Spleen (tissue), 11 donors: Measurements from ENCODE around the gene TAOK3. TPM values are rescaled to one million over a fixed set of nuclear protein-coding genes. Genes with fewer than 3 reads are reported as not detected.
"Not testable (repeated sequence)": the region's sequence is repeated elsewhere in the genome, so short reads cannot be mapped to it uniquely, and the experiment has no call there.

Source experiments
- DNase-seq: peaks from one replicate; pipeline ENCODE4 v3.0.0-alpha.2; 2020
- H3K27ac ChIP-seq, 8 donors: fragments of 200-600 bp; sonication (generic) in 7 of 8; 1 replicate in 4 of 8; 2 replicates in 4 of 8; pipeline versions ENCODE4 v1.5.0 to v1.8.0; 2016 to 2021; ENCODE audit warnings: inconsistent platforms in 4 of 8, mild to moderate bottlenecking in 4 of 8, moderate library complexity in 1 of 8
- H3K27me3 ChIP-seq, 7 donors: fragments of 200-600 bp; sonication (generic) in 6 of 7; replicated peaks in 1 of 7; 1 replicate in 4 of 7; 2 replicates in 3 of 7; pipeline versions ENCODE4 v1.5.0 to v1.8.0; 2016 to 2021; ENCODE audit warnings: inconsistent platforms in 3 of 7, mild to moderate bottlenecking in 1 of 7
- H3K36me3 ChIP-seq, 6 donors: fragments of 200-600 bp; sonication (generic) in 5 of 6; 1 replicate in 4 of 6; 2 replicates in 2 of 6; pipeline versions ENCODE4 v1.5.0 to v1.8.0; 2016 to 2021; ENCODE audit warnings: inconsistent platforms in 2 of 6
- H3K4me1 ChIP-seq, 6 donors: fragments of 200-600 bp; sonication (generic) in 5 of 6; 1 replicate in 3 of 6; 2 replicates in 3 of 6; pipeline versions ENCODE4 v1.5.0 to v1.8.0; 2016 to 2021; ENCODE audit warnings: inconsistent platforms in 3 of 6
- H3K4me3 ChIP-seq, 8 donors: fragments of 200-600 bp; sonication (generic) in 7 of 8; 1 replicate in 4 of 8; 2 replicates in 4 of 8; pipeline versions ENCODE4 v1.5.0 to v1.8.0; 2016 to 2021; ENCODE audit warnings: inconsistent platforms in 4 of 8, mild to moderate bottlenecking in 4 of 8, moderate library complexity in 2 of 8
- H3K9me3 ChIP-seq, 8 donors: fragments of 200-600 bp; sonication (generic) in 7 of 8; 1 replicate in 4 of 8; 2 replicates in 4 of 8; pipeline versions ENCODE4 v1.5.0 to v1.8.0; 2016 to 2021; ENCODE audit warnings: inconsistent platforms in 4 of 8
- POLR2A ChIP-seq, 3 donors: fragments of 450-650 bp; IDR thresholded peaks; one replicate each; pipeline ENCODE4 v1.5.1; 2017; ENCODE audit warnings: antibody characterized with exemption in 3 of 3, mild to moderate bottlenecking in 1 of 3
- POLR2AphosphoS5 ChIP-seq, 3 donors: sonication (generic); formaldehyde crosslinking; IDR thresholded peaks; one replicate each; pipeline ENCODE4 v1.5.1; 2017; ENCODE audit warnings: antibody characterized with exemption in 3 of 3
- WGBS, 5 donors: extraction: QIAGEN DNeasy Blood & Tissue Kit in 3 of 5; methylation state at CpG; one replicate each; pipeline versions ENCODE4 v1.1.5 to v1.1.7; 2013 to 2018; 5-methylcytosine and 5-hydroxymethylcytosine counted together
- intact Hi-C: fragments of 100-400 bp; cut with DNase I; formaldehyde crosslinking; loops from one replicate; pipeline ENCODE4 v1.15.0; 2023; ENCODE audit warnings: low total_unique reads
- polyA plus RNA-seq, 3 donors: library from polyadenylated mRNA; stranded (reverse); fragments of 200-250 nt; gene quantifications; one replicate each; pipeline ENCODE4 v1.2.1, GENCODE V29; 2013
- total RNA-seq, 7 donors: library from RNA; depleted of rRNA in 3 of 7; stranded (reverse); fragments of >200 nt in 3 of 7; fragmentation: NEBNext Ultra II Directional in 4 of 7; extraction: Animal tissue kit (Norgen Biotek cat#: 25700) in 4 of 7; gene quantifications; one replicate each; pipeline versions ENCODE4 v1.1.0 to v1.2.1, GENCODE V29; 2016 to 2021
- TF ChIP-seq, protein P1 (sequence below), 11 experiments: fragments of 200-600 bp in 7 of 11; fragments of 450-650 bp in 4 of 11; sonication (generic) in 4 of 11; IDR thresholded peaks in 8 of 11; conservative IDR thresholded peaks in 3 of 11; 1 replicate in 7 of 11; 2 replicates in 4 of 11; pipeline versions ENCODE4 v1.4.0 to v1.8.0; 2016 to 2021; ENCODE audit warnings: antibody characterized with exemption in 11 of 11, inconsistent platforms in 4 of 11, mild to moderate bottlenecking in 1 of 11
- donor health status: healthy with polysubstance abuse.
- donor health status: DM: no; HTN: no; CAD: no; lungs with moderate emphysema.
- donor health status: DM: no; HTN: no; CAD: no.
- donor health status: Bipolar disorder and iron deficiency.
- donor health status: healthy.
- donor health status: DM: no; HTN: no; CAD: no.
- donor health status: DM: yes; HTN: yes; CAD: no.

TAOK3 gene
- total and polyA plus RNA-seq, 10 donors = 12.7 to 80.8 (median 56.5) TPM

DNA sequence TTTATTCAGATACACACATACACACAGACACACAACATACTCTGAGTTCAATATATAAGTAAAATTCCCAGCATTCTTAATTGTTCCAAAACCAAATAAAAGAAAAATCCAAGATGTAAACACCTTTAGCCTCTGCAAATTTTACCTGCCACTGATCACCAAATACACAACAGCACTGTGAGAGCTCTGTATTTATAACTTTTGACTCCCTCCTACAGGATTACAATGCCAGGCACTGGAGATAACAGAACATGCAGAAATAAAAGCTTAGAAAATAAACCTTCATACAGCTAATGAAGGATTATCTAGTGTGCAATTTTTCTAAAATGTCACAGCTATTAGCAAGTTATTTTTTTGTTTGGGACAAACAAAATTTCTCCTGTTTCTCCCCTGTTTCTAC lies 85.0 kb downstream of the TAOK3 start:
- no peak overlapping the region for H3K27ac ChIP-seq
- no peak for TF ChIP-seq POLR2A (IDR thresholded peaks at IDR 0.05)
- TF ChIP-seq, protein P1, sequence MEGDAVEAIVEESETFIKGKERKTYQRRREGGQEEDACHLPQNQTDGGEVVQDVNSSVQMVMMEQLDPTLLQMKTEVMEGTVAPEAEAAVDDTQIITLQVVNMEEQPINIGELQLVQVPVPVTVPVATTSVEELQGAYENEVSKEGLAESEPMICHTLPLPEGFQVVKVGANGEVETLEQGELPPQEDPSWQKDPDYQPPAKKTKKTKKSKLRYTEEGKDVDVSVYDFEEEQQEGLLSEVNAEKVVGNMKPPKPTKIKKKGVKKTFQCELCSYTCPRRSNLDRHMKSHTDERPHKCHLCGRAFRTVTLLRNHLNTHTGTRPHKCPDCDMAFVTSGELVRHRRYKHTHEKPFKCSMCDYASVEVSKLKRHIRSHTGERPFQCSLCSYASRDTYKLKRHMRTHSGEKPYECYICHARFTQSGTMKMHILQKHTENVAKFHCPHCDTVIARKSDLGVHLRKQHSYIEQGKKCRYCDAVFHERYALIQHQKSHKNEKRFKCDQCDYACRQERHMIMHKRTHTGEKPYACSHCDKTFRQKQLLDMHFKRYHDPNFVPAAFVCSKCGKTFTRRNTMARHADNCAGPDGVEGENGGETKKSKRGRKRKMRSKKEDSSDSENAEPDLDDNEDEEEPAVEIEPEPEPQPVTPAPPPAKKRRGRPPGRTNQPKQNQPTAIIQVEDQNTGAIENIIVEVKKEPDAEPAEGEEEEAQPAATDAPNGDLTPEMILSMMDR (IDR thresholded peaks at IDR 0.05 in 8 of 11, conservative IDR thresholded peaks at IDR 0.05 in 3 of 11) = no peak
- TF ChIP-seq POLR2AphosphoS5 (IDR thresholded peaks at IDR 0.05) = no peak

DNA sequence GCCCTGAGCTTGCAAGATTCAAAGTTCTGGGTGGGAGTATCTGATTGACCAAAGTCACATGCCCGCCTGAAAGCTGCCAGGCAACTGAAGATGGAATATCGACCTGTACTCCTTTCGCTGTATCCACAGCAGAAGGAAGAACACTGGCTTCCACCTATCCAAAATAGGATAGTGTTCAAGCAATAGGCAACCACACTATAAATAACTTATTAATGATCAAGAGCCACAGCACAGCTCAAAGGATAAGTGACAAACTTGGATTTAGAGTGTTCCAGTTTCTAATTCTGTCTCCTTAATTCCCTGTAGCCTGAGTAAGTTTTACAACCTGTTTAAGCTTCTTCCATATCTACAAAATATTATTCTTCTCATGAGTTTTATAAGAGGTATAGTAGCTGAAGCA lies 89.9 kb downstream of the TAOK3 start:
- no peaks in the 10 kb centered on the region for H3K27me3 ChIP-seq
- H3K36me3 ChIP-seq = peaks cover 0 to 34% (median 4%) of the 10 kb centered on the region in 6 donors
- intact Hi-C loops = no loop called here
- H3K4me1 ChIP-seq = no peaks in the 10 kb centered on the region
- 94 to 100% (median 98%) methylated on average over 3 of the region's 3 CpGs for WGBS, 5 donors
- H3K4me3 ChIP-seq = no peak overlapping the region
- H3K9me3 ChIP-seq = peaks cover 0 to 7% (median 3%) of the 10 kb centered on the region in 8 donors
- TF ChIP-seq, protein P1 (IDR thresholded peaks at IDR 0.05 in 8 of 11, conservative IDR thresholded peaks at IDR 0.05 in 3 of 11) = no peak
- TF ChIP-seq POLR2AphosphoS5 (IDR thresholded peaks at IDR 0.05) (no peak), POLR2A (IDR thresholded peaks at IDR 0.05) (no peak)
- no peak for DNase-seq
- no peak overlapping the region for H3K27ac ChIP-seq

More for the DNA sequence above, 85.0 kb downstream of the TAOK3 start:
- no peak for DNase-seq
- intact Hi-C loops = no loop called here
- Histone ChIP-seq H3K36me3 (peaks cover 0 to 27% (median 4%) of the 10 kb centered on the region in 6 donors), H3K27me3 (no peaks in the 10 kb centered on the region), H3K4me3 (no peak overlapping the region), H3K9me3 (no peaks in the 10 kb centered on the region), H3K4me1 (peaks cover 0 to 6% (median 0%) of the 10 kb centered on the region in 6 donors)

DNA sequence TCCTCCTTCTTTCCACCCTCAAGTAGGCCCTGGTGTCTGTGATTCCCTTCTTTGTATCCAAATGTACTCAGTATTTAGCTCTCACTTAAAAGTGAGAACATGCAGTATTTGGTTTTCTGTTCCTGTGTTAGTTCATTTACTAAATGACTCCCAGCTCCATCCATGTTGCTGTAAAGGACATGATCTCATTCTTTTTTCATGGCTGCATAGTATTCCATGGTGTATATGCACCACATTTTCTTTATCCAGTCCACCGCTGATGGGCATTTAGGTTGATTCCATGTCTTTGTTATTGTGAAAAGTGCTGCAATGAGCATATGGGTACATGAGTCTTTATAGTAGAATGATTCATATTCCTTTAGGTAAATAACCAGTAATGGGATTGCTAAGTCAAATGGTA lies 94.4 kb downstream of the TAOK3 start:
- H3K27me3 ChIP-seq, intact Hi-C loops, H3K4me3 ChIP-seq, H3K9me3 ChIP-seq, DNase-seq, H3K27ac ChIP-seq: not testable (repeated sequence)
- H3K36me3 ChIP-seq = peaks cover 0 to 27% (median 1%) of the 10 kb centered on the region in 6 donors
- H3K4me1 ChIP-seq = peaks cover 0 to 17% (median 2%) of the 10 kb centered on the region in 6 donors
- 94 to 100% (median 98%) methylated on average over 1 of the region's 1 CpG for WGBS, 5 donors

DNA sequence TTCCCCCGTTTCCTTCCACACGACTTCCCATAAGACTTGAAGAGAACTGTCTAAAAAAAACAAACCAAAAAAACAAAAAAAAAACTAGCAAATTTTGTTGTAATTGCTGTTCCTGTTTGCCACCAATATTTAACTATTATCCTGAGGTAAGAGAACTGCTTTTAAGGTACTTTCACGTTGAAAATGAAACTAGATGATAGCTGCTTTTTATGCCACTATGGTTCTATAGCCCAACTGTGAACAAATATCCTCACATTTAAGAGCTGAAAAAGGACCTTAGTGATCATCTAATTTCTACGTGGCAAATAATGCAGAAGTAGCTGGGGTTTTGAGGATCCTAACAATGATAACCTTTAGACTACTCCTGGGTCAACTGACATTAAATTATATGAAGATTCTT lies 98.6 kb downstream of the TAOK3 start:
- no peak for DNase-seq
- H3K9me3 ChIP-seq = peaks cover 0 to 7% (median 3%) of the 10 kb centered on the region in 8 donors
- H3K36me3 ChIP-seq = no peaks in the 10 kb centered on the region
- intact Hi-C loops = no loop called here
- H3K4me1 ChIP-seq = peaks cover 0 to 17% (median 2%) of the 10 kb centered on the region in 6 donors
- H3K27me3 ChIP-seq = no peaks in the 10 kb centered on the region
- H3K4me3 ChIP-seq = no peak overlapping the region
- H3K27ac ChIP-seq = peak overlapping the region in 2 of 8 donors; percentile 24 to 36
- 31 to 50% (median 33%) methylated on average over 4 of the region's 4 CpGs for WGBS, 5 donors
- TF ChIP-seq, protein P1 (IDR thresholded peaks at IDR 0.05 in 8 of 11, conservative IDR thresholded peaks at IDR 0.05 in 3 of 11) = no peak
- TF ChIP-seq POLR2AphosphoS5 (IDR thresholded peaks at IDR 0.05) (no peak), POLR2A (IDR thresholded peaks at IDR 0.05) (no peak)
